ENCODE measurements around the gene GARNL3. TPM values are rescaled to one million over a fixed set of nuclear protein-coding genes. Genes with fewer than 3 reads are reported as not detected.

The GARNL3 gene
- total RNA-seq, 1 donor from 2014 or later = 21.4 TPM

GRCh38 chr9:127344368-127345000, 79.9 kb downstream of the GARNL3 start:
- peaks cover 5% of the 10 kb centered on the region for H3K36me3 Mint-ChIP-seq (ENCODE audit: insufficient read depth)

GRCh38 chr9:127345566-127345965, 81.0 kb downstream of the GARNL3 start:
- no peak overlapping the region for H3K27ac Mint-ChIP-seq
- TF ChIP-seq CTCF (IDR thresholded peaks at IDR 0.05; ENCODE audit: unreplicated experiment) = no peak
- no peak overlapping the region for H3K4me3 Mint-ChIP-seq (ENCODE audit: low read depth)
- no peaks in the 10 kb centered on the region for H3K9me3 Mint-ChIP-seq (ENCODE audit: low read depth)
- H3K27me3 Mint-ChIP-seq = no peaks in the 10 kb centered on the region
- no peak for DNase-seq (ENCODE audit: low spot score, unreplicated experiment)
- H3K36me3 Mint-ChIP-seq (ENCODE audit: insufficient read depth) = peaks cover 5% of the 10 kb centered on the region
- H3K4me1 Mint-ChIP-seq (ENCODE audit: low read depth) = no peaks in the 10 kb centered on the region

More at GRCh38 chr9:127344368-127345000, 79.9 kb downstream of the GARNL3 start:
- Mint-ChIP-seq H3K4me3 (ENCODE audit: low read depth) (no peak overlapping the region), H3K4me1 (ENCODE audit: low read depth) (no peaks in the 10 kb centered on the region), H3K27ac (no peak overlapping the region), H3K27me3 (no peaks in the 10 kb centered on the region), H3K9me3 (ENCODE audit: low read depth) (no peaks in the 10 kb centered on the region)
- TF ChIP-seq CTCF (IDR thresholded peaks at IDR 0.05; ENCODE audit: unreplicated experiment) = no peak
- no peak for DNase-seq (ENCODE audit: low spot score, unreplicated experiment)

GRCh38 chr9:127346584-127346983, 82.0 kb downstream of the GARNL3 start:
- DNase-seq (ENCODE audit: low spot score, unreplicated experiment) = no peak
- no peaks in the 10 kb centered on the region for H3K27me3 Mint-ChIP-seq
- peak; percentile 39 for TF ChIP-seq CTCF (IDR thresholded peaks at IDR 0.05; ENCODE audit: unreplicated experiment)
- H3K36me3 Mint-ChIP-seq (ENCODE audit: insufficient read depth) = peaks cover 2% of the 10 kb centered on the region
- no peak overlapping the region for H3K27ac Mint-ChIP-seq
- no peaks in the 10 kb centered on the region for H3K9me3 Mint-ChIP-seq (ENCODE audit: low read depth)
- H3K4me3 Mint-ChIP-seq (ENCODE audit: low read depth) = no peak overlapping the region
- no peaks in the 10 kb centered on the region for H3K4me1 Mint-ChIP-seq (ENCODE audit: low read depth)

- Mint-ChIP-seq H3K27me3 (no peaks in the 10 kb centered on the region), H3K36me3 (ENCODE audit: insufficient read depth) (no peaks in the 10 kb centered on the region), H3K4me3 (ENCODE audit: low read depth) (no peak overlapping the region), H3K27ac (no peak overlapping the region), H3K4me1 (ENCODE audit: low read depth) (peaks cover 4% of the 10 kb centered on the region), H3K9me3 (ENCODE audit: low read depth) (no peaks in the 10 kb centered on the region)
- DNase-seq (ENCODE audit: low spot score, unreplicated experiment) = no peak
- peak; percentile 30 for TF ChIP-seq CTCF (IDR thresholded peaks at IDR 0.05; ENCODE audit: unreplicated experiment)
These were observed 83.5 kb downstream of the GARNL3 start for GRCh38 chr9:127347831-127348776.

- Mint-ChIP-seq H3K9me3 (ENCODE audit: low read depth) (no peaks in the 10 kb centered on the region), H3K4me3 (ENCODE audit: low read depth) (no peak overlapping the region), H3K4me1 (ENCODE audit: low read depth) (peaks cover 4% of the 10 kb centered on the region), H3K36me3 (ENCODE audit: insufficient read depth) (no peaks in the 10 kb centered on the region), H3K27ac (no peak overlapping the region), H3K27me3 (no peaks in the 10 kb centered on the region)
- DNase-seq (ENCODE audit: low spot score, unreplicated experiment) = no peak
- TF ChIP-seq CTCF (IDR thresholded peaks at IDR 0.05; ENCODE audit: unreplicated experiment) = no peak
These were observed 85.0 kb downstream of the GARNL3 start for GRCh38 chr9:127349483-127350113.

Data from progenitor cell of endocrine pancreas (in vitro differentiated cells).